ENCODE measurements around the gene CTAGE9. TPM values are rescaled to one million over a fixed set of nuclear protein-coding genes. Genes with fewer than 3 reads are reported as not detected.
"Not testable (repeated sequence)": the region's sequence is repeated elsewhere in the genome, so short reads cannot be mapped to it uniquely, and the experiment has no call there.

The CTAGE9 gene
- total RNA-seq, 1 experiment from 2014 or later, result not detected

GRCh38 chr6:131721161-131721560 lies 10.3 kb upstream of the CTAGE9 start:
- TF ChIP-seq CTCF (IDR thresholded peaks at IDR 0.05; ENCODE audit: unreplicated experiment), result no peak
- Mint-ChIP-seq H3K9me3 (ENCODE audit: low read depth, unreplicated experiment) (no peaks in the 10 kb centered on the region), H3K27me3 (ENCODE audit: unreplicated experiment) (no peaks in the 10 kb centered on the region), H3K36me3 (ENCODE audit: insufficient read depth, unreplicated experiment) (no peaks in the 10 kb centered on the region), H3K4me1 (ENCODE audit: low read depth, unreplicated experiment) (no peaks in the 10 kb centered on the region), H3K4me3 (ENCODE audit: low read depth, unreplicated experiment) (no peak overlapping the region), H3K27ac (ENCODE audit: unreplicated experiment) (no peak overlapping the region)
- CTCF ChIA-PET, result no interaction called here
- BruUV-seq (replicated peaks), result no TSS peak
- intact Hi-C loops (cut with micrococcal nuclease; ENCODE audit: unreplicated experiment), result no loop called here
- no peak for DNase-seq

- intact Hi-C loops (cut with micrococcal nuclease; ENCODE audit: unreplicated experiment), result no loop called here
- BruUV-seq (replicated peaks), result no TSS peak
- no peak overlapping the region for H3K27ac Mint-ChIP-seq (ENCODE audit: unreplicated experiment)
- H3K36me3 Mint-ChIP-seq (ENCODE audit: insufficient read depth, unreplicated experiment), result no peaks in the 10 kb centered on the region
- DNase-seq, result no peak
- H3K4me1 Mint-ChIP-seq (ENCODE audit: low read depth, unreplicated experiment), result no peaks in the 10 kb centered on the region
- CTCF ChIA-PET, result interaction anchor here (0.8 kb wide), 1 partner anchor 110 kb away, joined by 5 read pairs; no protein-coding TSS in a partner anchor
- no peaks in the 10 kb centered on the region for H3K9me3 Mint-ChIP-seq (ENCODE audit: low read depth, unreplicated experiment)
- no peak overlapping the region for H3K4me3 Mint-ChIP-seq (ENCODE audit: low read depth, unreplicated experiment)
- no peak for TF ChIP-seq CTCF (IDR thresholded peaks at IDR 0.05; ENCODE audit: unreplicated experiment)
- no peaks in the 10 kb centered on the region for H3K27me3 Mint-ChIP-seq (ENCODE audit: unreplicated experiment)
Observed at GRCh38 chr6:131717836-131718542, 7.2 kb upstream of the CTAGE9 start.

GRCh38 chr6:131715567-131715966 lies 4.8 kb upstream of the CTAGE9 start:
- H3K4me3 Mint-ChIP-seq (ENCODE audit: low read depth, unreplicated experiment); BruUV-seq (replicated peaks); intact Hi-C loops (cut with micrococcal nuclease; ENCODE audit: unreplicated experiment); H3K4me1 Mint-ChIP-seq (ENCODE audit: low read depth, unreplicated experiment); DNase-seq; H3K27ac Mint-ChIP-seq (ENCODE audit: unreplicated experiment); H3K9me3 Mint-ChIP-seq (ENCODE audit: low read depth, unreplicated experiment); H3K36me3 Mint-ChIP-seq (ENCODE audit: insufficient read depth, unreplicated experiment); CTCF ChIA-PET; H3K27me3 Mint-ChIP-seq (ENCODE audit: unreplicated experiment): not testable (repeated sequence)

- CTCF ChIA-PET; H3K4me1 Mint-ChIP-seq (ENCODE audit: low read depth, unreplicated experiment); H3K4me3 Mint-ChIP-seq (ENCODE audit: low read depth, unreplicated experiment); BruUV-seq (replicated peaks); H3K9me3 Mint-ChIP-seq (ENCODE audit: low read depth, unreplicated experiment); intact Hi-C loops (cut with micrococcal nuclease; ENCODE audit: unreplicated experiment); H3K27ac Mint-ChIP-seq (ENCODE audit: unreplicated experiment); DNase-seq; H3K36me3 Mint-ChIP-seq (ENCODE audit: insufficient read depth, unreplicated experiment); H3K27me3 Mint-ChIP-seq (ENCODE audit: unreplicated experiment): not testable (repeated sequence)
Observed at GRCh38 chr6:131703905-131704304, 6.9 kb downstream of the CTAGE9 start.

- H3K36me3 Mint-ChIP-seq (ENCODE audit: insufficient read depth, unreplicated experiment); intact Hi-C loops (cut with micrococcal nuclease; ENCODE audit: unreplicated experiment); H3K9me3 Mint-ChIP-seq (ENCODE audit: low read depth, unreplicated experiment); CTCF ChIA-PET; H3K4me3 Mint-ChIP-seq (ENCODE audit: low read depth, unreplicated experiment); DNase-seq; H3K27me3 Mint-ChIP-seq (ENCODE audit: unreplicated experiment); BruUV-seq (replicated peaks); H3K4me1 Mint-ChIP-seq (ENCODE audit: low read depth, unreplicated experiment); H3K27ac Mint-ChIP-seq (ENCODE audit: unreplicated experiment): not testable (repeated sequence)
Observed at GRCh38 chr6:131700851-131701250, 10.0 kb downstream of the CTAGE9 start.

GRCh38 chr6:131696956-131697355 lies 13.9 kb downstream of the CTAGE9 start:
- Mint-ChIP-seq H3K36me3 (ENCODE audit: insufficient read depth, unreplicated experiment) (no peaks in the 10 kb centered on the region), H3K27ac (ENCODE audit: unreplicated experiment) (no peak overlapping the region), H3K4me1 (ENCODE audit: low read depth, unreplicated experiment) (no peaks in the 10 kb centered on the region), H3K9me3 (ENCODE audit: low read depth, unreplicated experiment) (no peaks in the 10 kb centered on the region), H3K27me3 (ENCODE audit: unreplicated experiment) (no peaks in the 10 kb centered on the region), H3K4me3 (ENCODE audit: low read depth, unreplicated experiment) (no peak overlapping the region)
- DNase-seq, result no peak
- BruUV-seq (replicated peaks), result no TSS peak
- CTCF ChIA-PET, result no interaction called here
- TF ChIP-seq CTCF (IDR thresholded peaks at IDR 0.05; ENCODE audit: unreplicated experiment), result no peak
- intact Hi-C loops (cut with micrococcal nuclease; ENCODE audit: unreplicated experiment), result loop anchor here (10.0 kb wide), 1 partner anchor 88 kb away; no protein-coding TSS in a partner anchor

Data from Calu3 (cell line).